ENCODE measurements around the gene PTPRN2. TPM values are rescaled to one million over a fixed set of nuclear protein-coding genes. Genes with fewer than 3 reads are reported as not detected.

Gene PTPRN2
- total RNA-seq, 1 donor = 0.27 TPM

DNA sequence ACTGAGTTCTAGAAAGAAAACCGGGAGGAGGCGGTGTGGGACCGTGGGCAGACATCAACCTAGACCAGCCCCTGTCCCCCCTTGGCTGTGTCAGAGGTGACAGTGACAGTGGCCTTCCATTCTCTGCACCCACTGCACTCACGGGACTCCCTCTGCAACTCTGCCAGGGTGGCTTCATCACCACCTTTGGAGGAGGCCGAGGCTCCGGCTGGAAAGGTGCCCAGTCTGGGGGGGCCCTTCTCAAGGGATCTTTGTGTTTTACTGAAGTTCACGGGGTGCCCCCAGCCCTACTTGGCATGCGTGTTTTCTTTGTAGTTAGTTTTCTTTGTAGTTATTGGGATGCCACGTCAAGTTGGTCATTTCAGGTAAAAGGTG, 833.2 kb downstream of the PTPRN2 start:
- DNase-seq (ENCODE audit: low read depth in 2 of 3, low spot score in 2 of 3) = no peak

DNA sequence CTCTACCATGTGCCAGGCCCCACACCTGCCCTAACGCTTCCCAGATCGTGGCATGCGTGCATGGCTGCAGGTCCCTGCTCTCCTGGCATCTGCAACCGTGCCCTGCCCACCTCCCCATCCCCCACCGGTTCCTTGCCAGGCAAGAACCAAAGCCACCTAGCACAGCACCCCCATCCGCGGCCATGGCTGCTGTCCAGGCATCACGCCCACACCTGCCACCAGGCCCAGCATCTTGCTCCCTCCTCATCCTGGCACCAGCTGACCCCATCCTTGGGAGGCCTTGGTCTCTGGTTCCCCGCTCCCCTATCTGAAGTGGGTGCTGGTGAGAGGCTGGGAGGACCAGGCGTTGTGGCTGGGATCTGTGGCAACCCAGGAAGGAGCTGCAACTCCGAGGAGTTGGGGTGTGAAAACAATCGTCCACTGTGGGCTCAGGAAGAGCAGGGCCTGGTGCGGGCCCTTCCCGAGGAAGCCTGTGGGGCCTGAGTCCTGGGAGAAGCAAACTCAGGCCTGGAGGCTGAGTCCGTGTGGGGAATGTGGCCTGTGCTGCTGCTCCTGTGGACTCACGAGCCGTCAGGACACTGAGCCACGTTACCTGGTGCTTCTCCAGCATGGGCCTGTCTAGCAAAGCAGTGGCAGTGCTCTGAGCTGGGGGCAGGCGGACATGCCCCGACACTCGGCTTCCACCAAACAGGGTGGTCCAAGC, 833.8 kb downstream of the PTPRN2 start:
- no peak for DNase-seq (ENCODE audit: low read depth in 2 of 3, low spot score in 2 of 3)

DNA sequence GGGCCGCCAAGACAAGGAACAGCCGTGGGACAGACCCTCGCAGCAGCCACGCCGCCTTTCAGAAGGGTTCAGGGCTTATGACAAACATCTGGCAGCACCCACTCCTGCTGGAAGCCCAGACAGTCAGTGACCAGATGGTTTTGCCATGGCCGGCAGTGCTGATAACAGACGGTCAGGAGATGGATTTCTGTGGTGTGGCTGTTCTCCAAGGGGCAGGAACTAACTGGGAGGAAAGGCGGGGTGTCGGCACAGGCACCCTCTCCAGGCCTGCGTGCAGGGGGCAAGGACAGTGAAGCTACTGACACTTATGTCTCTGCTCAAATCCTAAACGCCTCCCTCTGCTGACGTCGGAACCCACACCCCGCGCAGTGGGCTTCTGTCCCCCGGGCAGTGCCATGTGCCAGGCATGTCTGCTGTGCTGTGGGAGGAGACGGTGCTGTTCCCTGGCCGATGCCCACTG, 834.8 kb downstream of the PTPRN2 start:
- no peak for DNase-seq (ENCODE audit: low read depth in 2 of 3, low spot score in 2 of 3)

DNA sequence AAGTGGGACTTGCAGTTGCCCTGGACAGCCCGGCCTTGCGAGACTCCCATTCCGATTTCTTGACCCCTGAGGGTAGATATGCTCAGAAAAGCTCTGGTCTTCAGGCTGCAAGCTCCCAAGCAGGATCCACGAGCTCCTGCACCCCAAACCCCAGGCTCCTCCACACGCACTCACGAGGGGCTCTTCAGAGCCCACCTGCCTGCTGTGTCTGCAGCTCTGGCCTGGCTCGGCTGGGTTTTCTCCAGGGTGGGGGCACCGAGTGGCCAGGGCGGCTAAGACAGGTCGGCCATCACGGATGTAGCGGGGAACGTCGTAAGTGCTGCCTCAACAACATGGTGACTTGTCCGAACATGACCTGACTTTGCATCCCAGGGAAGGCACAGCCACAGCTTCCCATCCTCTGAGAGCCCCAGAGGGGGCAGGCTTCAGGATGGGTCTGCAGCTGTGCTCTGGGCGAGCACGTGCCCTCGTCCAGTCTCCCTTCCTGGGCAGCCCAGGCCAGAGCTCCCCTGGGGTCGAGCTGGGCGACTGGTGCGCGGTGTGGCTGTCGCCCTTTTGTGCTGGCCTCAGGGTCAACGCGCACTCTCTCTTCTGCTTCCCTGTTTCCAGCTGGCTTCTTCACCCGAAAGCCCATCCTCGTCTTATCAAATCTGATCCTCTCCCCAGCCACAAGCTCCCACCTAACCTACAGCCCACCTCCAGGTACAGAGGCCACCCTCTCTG, 835.5 kb downstream of the PTPRN2 start:
- no peak for DNase-seq (ENCODE audit: low read depth in 2 of 3, low spot score in 2 of 3)

DNA sequence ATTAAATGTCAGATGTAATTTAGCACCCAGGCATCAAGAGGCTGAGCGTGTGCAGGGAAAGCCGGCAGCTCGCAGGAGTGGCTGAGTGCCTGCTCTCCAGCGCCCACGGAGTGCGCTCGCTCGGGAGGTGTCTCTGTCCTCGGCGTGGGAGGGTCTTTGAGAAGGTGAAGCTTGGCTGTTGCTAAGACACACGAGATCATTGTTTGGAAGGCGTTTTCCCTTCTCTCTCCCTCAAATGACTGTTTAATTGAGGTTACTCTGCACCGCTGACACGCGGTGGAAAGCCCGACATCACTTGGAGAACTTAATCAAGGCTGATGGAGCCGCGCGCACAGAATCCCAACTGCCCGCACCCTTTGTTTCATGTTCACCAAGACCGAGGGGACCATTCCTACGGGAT, 836.2 kb downstream of the PTPRN2 start:
- DNase-seq (ENCODE audit: low read depth in 2 of 3, low spot score in 2 of 3) = no peak

DNA sequence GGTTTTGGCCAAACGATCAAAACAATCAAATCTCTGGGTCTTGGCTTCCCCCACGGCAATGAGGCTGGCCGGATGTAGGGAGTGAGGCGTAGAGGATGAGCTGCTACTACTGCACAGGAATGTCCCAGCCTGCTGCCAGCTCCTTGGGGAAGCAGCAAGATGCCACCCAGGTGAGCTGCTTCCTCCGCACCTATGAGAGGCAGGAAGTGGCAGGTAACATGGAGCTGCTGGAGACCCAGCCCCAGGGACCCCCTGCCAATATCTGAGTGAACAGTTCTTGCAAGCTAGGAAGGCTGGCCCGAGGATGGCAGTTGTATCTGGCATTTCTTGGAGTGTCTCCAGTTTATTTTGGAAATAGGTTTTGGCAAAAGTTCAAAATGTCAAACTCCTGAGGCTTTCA, 837.3 kb downstream of the PTPRN2 start:
- DNase-seq (ENCODE audit: low read depth in 2 of 3, low spot score in 2 of 3) = no peak

DNA sequence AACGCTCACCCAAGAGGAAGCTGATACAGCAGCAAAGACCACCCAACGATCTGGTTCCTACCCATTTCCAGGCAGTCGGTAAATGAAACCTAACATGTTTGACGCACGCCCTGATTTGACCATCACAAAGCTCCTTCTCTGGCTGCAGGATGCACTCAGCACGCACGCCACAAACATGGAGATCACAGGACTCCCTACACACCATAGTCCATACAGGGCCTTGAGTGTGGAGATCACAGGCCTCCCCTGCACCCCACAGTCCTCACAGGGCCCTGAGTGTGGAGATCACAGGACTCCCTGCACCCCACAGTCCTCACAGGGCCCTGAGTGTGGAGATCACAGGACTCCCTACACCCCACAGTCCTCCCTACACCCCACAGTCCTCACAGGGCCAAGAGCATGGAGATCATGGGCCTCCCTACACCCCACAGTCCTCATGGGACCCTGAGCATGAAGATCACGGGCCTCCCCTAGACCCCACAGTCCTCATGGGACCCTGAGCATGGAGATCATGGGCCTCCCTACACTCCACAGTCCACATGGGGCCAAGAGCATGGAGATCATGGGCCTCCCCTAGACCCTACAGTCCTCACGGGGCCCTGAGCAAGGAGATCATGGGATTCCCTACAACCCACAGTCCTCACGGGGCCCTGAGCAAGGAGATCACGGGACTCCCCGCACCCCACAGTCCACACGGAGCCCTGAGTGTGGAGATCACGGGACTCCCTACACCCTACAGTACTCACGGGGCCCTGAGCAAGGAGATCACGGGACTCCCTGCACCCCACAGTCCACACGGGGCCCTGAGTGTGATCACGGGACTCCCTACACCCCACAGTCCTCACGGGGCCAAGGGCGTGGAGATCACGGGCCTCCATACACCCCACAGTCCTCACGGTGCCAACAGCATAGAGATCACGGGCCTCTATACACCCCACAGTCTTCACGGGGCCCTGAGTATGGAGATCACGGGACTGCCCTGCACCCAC, 841.6 kb downstream of the PTPRN2 start:
- DNase-seq (ENCODE audit: low read depth in 2 of 3, low spot score in 2 of 3) = no peak

DNA sequence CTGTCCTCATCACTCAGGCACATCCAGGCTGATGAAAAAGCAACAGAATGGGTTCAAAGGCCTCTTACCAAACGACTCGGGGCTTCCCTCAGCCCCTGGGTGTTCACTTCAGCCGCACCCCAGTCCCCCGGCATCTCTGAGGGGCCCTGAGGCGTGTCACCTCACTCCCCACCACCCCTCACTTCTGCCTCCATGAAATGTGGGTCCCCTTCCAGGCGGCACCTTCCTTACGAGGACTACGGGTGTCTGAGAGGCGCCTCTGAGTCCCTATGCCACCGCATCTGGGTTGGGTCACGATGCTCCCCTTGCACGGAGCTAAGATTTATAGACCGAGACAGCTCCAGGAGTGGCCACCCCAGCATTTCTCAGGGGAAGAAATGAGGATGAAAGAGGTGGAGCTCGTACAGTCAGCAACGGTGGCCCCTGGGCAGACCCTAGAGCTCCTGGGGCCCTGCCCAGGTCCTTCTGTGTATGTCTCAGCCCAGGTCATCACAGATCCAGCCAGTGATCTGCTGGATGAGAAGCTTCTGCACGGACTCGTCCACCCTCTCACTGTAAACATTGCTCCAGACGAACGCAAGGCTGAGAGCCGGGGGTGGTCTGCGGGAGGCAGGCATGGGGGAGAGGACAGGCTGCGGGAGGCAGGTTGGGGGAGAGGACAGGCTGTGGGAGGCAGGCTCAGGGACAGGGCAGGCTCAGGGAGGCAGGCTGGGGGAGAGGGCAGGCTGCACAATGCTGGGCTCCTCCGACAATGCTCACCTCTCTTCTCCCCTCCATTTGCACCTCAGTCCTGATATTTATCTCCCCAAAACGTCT, 842.6 kb downstream of the PTPRN2 start:
- no peak for DNase-seq (ENCODE audit: low read depth in 2 of 3, low spot score in 2 of 3)

DNA sequence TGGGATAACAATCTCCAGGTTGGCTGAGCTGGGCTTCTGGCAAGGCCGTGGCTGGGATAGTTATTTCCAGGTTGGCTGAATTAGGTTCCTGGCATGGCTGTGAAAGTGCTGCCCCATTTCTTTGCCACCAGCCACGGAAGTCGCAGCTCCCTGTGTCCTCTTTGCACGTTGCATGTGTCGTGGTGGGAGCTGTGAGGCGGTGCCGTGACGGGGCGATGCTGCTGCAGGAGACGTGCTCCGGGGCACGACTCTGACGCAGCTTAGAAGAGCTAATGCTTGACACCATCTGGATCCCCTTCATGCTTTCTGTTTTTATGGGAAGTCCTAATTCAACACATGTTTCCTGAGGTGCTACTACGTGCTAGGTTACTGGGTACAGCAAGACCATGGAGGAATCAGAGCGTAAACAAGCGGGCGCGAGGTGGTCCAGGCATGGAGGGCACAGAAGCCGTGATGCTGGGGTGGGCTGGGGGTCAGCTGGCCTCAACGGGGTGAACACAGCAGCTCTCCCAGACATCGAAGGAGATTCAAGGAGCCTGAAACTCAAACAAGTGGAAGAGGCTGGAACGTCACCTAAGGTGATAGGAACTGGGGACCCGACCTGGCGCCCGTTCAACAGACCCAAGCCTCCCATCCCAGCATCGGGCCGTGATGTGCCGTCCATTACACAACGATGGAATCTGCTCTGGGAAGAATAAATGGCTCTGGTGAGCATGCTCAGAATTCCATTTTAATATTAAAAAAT, 843.7 kb downstream of the PTPRN2 start:
- DNase-seq (ENCODE audit: low read depth in 2 of 3, low spot score in 2 of 3) = no peak

DNA sequence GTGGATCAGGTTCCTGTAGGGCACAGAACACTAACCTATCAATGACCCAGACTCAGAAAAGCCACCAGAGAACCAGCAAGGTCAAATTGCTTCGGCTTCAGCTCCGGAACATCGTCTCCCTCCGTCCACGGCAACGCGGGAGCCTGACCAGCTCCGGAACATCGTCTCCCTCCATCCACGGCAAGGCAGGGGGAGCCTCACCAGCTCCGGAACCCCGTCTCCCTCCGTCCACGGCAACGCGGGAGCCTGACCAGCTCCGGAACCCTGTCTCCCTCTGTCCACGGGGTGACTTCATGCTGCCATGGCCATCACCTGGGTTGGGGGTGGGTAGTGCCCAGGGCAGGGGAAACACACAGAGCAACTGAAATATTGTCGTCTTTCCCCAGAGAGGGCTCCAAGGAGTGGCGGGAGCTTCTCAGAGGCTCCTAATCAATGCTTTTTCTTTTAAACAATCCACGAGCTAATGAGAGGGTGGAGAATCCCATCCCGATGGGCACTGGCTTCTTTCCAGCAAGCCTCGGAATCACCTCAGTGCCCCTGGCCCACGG, 847.3 kb downstream of the PTPRN2 start:
- DNase-seq (ENCODE audit: low read depth in 2 of 3, low spot score in 2 of 3) = no peak

DNA sequence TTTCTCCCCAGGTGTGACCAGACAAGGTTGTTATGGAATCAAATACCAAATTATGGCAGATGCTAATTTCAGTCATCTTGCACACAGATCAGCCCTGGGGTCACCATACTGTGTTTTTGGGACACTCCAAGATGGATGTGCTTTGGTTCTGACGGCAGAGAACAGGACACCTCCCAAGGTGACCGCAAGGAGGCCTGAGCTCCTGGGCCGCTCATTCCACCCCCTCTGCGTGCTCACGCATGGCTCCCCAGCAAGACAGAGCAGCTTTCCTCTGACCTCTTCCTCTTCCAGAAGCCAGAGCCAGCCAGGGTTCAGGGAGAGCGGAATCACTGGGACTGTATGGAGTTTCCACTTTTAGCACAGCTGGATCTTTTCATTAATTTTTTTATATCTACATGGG, 848.0 kb downstream of the PTPRN2 start:
- no peak for DNase-seq (ENCODE audit: low read depth in 2 of 3, low spot score in 2 of 3)

DNA sequence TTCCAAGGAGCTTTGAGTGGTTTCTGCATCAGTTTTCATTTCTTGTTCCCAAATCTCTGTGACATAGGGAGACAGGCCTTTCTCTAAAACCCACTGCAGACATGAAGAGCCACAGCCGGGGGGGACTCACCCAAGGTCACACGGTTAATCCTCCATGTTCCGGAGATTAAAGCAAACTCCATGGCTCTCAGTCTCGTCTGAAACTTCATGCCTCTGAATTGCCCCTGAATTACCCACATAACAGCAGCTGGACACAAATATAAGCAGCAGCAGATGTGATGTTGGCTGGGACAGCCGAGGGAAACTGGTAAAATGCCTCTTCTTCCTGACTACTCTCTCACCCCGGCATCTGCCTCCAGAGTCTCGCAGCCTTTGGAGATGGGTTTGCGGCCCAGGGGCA, 848.6 kb downstream of the PTPRN2 start:
- no peak for DNase-seq (ENCODE audit: low read depth in 2 of 3, low spot score in 2 of 3)

DNA sequence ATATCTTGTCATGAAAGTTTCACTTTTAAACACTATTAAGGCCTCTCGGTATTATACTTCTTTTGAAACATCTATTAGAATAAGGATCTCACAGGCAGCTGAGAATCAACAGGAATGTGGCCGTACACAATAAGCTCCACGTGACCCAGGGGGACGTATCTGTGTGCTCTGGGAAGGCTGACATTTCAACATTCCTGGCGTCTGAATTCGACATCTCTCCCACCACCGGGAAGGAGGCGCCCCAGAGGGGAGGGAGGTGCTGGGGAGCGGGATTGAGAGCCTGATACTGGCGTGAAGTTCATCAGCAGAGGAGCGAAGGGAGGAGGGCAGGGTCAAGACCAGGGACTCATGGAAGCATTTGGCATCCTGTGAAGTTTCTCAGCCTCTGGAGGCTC, 849.6 kb downstream of the PTPRN2 start:
- DNase-seq (ENCODE audit: low read depth in 2 of 3, low spot score in 2 of 3) = no peak

DNA sequence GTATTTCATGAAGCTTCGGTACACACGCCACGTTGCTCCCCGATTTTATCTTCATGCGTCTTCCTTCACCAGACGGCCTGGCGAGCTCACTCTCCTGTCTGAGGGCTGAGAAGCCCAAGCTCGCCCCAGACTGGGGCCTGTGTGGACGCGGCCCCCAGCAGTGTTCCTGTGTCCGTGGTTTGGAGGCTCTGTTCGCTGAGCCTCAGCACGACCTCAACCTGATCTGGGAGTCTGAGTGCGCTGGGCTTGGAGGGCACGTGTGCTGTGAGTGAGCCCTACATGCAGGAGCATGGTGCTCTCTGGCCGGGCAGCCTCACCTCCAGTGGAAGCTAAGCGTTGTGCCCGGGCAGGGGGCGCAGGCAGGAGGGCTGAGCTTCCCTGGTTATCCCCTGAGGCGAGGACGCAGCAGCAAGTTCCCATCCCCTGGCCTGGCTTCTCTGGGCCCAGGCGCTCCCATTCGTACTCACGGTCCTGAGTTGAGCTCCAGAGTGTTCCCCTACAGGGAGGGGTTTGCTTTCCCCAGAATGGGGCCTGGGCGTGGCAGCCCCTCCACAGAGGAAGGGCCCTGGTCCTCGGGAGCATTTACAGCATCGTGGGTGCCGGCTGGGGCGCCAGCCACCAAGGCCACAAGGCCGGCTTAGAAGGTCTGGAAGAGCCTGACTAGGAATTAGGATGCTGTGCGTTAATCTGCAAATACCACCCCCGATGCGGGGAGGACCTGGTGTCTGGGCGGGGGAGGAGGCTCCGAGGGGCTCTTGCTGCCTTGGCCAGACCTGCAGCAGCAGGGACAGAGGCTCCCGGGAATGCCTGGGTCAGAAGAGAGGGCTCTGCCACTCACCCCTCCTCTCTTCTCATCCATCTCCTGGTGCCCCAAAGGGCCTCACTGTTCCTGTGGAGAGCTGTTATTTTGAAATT, 850.2 kb downstream of the PTPRN2 start:
- no peak for DNase-seq (ENCODE audit: low read depth in 2 of 3, low spot score in 2 of 3)

DNA sequence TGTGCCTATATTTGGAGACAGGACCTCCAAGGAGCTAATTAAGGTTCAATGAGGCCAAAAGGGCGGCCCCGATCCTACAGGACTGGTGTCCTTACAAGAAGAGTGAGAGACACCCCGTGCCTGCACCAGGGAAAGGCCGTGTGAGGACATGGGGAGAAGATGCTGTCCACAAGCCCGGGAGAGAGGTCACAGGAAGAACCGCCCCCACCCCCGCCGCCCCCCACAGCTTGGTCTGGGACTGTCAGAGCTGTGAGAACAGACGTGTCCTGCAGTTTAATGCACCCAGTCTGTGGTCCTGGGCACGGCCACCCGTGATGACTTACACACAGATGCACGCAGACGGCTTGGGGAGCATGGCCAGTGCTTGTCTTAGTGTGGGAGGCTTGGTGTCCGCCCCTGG, 851.3 kb downstream of the PTPRN2 start:
- DNase-seq (ENCODE audit: low read depth in 2 of 3, low spot score in 2 of 3) = no peak

DNA sequence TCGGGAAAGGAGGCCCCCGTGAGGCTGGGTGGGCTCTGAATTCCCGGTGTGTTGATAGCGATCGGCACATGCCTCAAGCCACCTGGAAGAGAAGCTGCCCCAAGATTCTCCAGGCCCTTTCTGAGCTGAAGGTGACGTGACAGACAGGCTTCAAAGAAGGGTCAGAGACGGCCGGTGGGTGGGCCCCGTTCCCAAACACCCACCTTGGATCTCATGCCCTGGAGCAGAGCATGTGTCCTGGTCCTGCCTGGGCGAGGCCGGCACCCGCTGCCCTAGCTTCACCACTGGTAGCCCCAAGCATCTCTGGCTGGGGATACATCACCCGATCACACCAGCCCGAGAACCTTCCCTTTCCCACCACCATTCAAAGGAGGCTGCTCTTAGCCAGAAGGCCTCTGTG, 851.8 kb downstream of the PTPRN2 start:
- DNase-seq (ENCODE audit: low read depth in 2 of 3, low spot score in 2 of 3) = no peak

DNA sequence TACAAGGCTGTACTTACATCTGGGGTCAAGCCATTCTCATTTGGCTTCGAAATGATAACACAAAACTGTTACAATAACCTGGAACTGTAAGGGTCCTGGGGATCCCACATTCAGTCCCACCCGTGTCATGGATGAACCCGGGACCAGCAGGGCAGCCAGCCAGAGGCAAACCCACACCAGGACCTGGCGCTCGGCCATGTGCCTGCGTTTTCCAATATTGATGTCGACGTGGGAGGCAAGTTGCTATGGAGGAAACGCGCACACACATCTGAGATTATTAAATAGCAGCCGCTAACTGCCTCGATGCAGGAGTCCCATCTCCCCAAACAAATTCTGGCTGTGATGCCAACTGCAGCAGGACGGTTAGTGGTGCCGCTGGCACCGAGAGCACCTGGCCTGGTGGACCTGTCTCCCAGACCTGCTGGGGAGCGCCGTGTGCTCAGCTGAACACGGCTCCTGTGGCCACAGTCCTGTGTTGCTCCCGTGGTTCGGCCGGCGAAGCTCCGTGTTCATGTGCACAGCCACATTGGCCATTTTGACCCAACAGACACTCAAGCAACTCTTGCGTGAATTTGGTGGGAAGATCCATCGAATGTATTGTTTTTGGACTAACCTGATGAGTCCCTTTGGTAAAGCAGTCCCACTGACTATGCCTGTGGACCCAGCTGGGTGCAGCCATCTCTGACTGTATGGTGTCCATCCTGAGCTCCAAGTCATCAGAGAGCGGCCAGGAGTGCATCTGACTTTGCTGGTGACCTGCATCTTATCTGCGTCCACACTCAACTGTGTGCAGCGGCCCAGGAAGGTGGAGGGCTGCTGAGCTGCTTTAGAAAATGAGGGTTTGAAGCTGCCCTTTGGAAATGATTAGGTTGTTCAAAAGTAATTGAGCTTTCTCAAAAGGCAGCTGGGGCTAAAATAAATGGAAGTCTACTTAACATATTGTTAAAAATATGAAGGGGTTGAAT, 852.7 kb downstream of the PTPRN2 start:
- no peak for DNase-seq (ENCODE audit: low read depth in 2 of 3, low spot score in 2 of 3)
